ENCODE results near the gene TRERF1.

TRERF1 gene

DNA sequence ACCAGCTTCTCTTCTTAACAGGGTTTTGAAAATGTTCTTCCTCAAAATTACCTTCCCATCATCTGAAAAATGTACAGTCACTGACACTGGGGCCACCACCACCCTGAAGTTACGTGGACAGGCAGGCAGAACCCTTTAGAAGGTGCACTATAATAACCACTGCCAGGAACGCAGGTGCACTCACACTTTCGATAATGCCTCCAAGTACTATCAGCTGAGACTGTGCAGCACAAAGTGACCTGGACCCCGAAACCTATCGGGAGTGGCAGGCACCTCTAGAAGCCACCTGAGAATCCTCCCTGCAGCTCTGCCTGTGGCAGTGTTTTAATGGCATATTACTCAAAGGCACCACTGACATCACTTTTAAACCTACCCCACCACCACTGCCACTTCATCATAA lies 66.4 kb downstream of the TRERF1 start:
- no peak overlapping the region for H3K4me3 Mint-ChIP-seq

DNA sequence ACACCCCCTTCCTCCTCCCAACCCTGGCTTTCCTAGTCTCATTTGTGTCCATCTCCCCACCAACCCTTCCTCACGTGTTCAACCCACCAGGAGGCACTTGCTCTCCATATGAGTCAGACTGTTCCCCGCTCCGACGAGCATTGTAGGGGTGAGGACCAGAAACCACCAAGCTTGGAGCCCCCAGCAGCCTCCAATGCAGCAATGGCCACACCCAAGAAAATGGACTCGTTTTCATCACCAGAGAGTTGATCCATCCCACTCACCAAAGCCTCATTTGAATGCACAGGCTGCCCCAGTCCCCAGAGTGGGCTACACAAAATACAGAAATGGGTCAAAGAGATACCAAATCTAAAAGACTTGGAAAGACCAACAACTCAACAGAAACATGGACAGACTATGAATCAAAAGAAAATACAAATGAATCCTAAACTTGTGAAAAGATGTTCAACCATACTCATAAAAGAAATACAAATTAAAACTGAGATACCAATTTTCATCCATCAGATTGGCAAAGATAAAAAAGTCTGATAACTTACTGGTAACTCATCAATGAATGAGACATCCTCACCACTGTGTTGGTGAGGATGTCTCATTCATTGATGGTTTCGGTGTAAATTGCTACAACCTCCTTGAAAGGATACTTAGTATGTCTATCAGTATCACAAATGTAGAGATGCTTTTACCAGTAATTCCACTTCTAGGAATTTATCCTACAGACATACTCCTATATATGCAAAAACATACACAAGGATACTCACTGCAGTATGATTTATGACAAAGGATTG lies 68.1 kb downstream of the TRERF1 start:
- H3K4me1 Mint-ChIP-seq, result peaks cover 82% of the 10 kb centered on the region
- no peaks in the 10 kb centered on the region for H3K27me3 Mint-ChIP-seq
- H3K4me3 Mint-ChIP-seq, result peak overlapping the region; percentile 3
- no peak for DNase-seq
- peak; percentile 78 for ATAC-seq
- H3K36me3 Mint-ChIP-seq (ENCODE audit: low read depth), result no peaks in the 10 kb centered on the region
- peak overlapping the region; percentile 69 for H3K27ac Mint-ChIP-seq
- no peaks in the 10 kb centered on the region for H3K9me3 Mint-ChIP-seq

More for the DNA sequence above, 66.4 kb downstream of the TRERF1 start:
- Mint-ChIP-seq H3K9me3 (no peaks in the 10 kb centered on the region), H3K36me3 (ENCODE audit: low read depth) (no peaks in the 10 kb centered on the region), H3K27ac (no peak overlapping the region), H3K27me3 (no peaks in the 10 kb centered on the region), H3K4me1 (peaks cover 85% of the 10 kb centered on the region)
- DNase-seq, result no peak
- ATAC-seq, result no peak

GRCh38 chr6:42381850-42382249 lies 69.9 kb downstream of the TRERF1 start:
- Mint-ChIP-seq H3K9me3 (no peaks in the 10 kb centered on the region), H3K4me1 (peaks cover 79% of the 10 kb centered on the region), H3K36me3 (ENCODE audit: low read depth) (no peaks in the 10 kb centered on the region), H3K27ac (no peak overlapping the region), H3K27me3 (no peaks in the 10 kb centered on the region), H3K4me3 (no peak overlapping the region)
- DNase-seq (no peak), ATAC-seq (no peak)

DNA sequence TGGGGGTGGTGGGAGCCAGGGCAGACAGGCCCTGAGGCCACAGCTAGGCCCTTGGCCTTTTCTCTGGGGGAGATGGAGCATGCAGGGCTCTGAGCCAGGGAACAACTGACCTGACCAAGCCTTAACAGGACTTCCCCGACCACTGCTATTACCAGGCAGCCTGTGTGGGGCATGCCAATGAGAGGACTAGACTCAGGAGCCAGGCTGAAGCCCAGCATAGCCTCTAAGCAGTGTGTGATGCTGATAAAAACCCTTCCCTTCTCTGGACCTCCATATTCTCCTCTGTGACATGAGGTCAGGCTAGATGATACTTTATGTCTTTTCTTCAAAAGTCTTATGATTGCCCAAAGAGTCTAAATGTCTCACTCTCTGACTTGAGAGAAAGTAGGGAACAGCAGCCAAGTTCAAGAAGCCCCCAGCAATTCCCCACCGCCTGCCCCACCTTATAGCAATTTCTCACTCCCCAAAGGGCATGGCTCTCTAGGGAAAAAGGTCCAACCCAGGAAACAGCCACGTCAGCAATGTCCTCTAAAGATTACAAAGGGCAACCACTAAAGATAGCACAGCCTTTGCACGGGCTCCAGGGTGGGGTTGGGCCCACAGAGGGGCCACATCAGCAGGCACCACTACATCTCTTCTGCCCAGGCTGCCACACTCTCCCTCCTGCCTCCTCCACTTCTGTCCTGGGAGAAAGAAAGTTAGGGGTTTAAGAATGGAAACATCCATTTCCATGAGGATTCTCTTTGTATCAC lies 71.3 kb downstream of the TRERF1 start:
- Mint-ChIP-seq H3K4me1 (peaks cover 71% of the 10 kb centered on the region), H3K4me3 (no peak overlapping the region), H3K27me3 (no peaks in the 10 kb centered on the region), H3K9me3 (no peaks in the 10 kb centered on the region), H3K27ac (peak overlapping the region; percentile 64), H3K36me3 (ENCODE audit: low read depth) (no peaks in the 10 kb centered on the region)
- ATAC-seq (no peak), DNase-seq (no peak)

DNA sequence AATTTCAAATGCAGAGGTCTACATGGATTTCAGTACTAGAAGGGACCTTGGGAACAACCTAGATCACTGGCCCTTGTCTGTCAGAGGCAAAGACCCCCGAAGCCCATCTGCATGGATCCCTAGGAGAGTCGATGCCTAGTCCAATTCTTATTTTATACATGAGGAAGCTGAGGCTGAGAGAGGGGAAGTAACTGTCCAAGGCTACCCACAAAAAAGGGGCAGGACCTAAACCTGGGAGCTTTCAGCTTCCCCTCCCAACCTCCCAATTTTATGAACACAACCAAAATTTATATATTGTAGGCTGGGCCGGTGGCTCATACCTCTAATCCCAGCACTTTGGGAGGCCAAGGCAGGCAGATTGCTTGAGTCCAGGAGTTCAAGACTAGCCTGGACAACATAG lies 73.2 kb downstream of the TRERF1 start:
- peak overlapping the region; percentile 40 for H3K27ac Mint-ChIP-seq
- no peaks in the 10 kb centered on the region for H3K27me3 Mint-ChIP-seq
- H3K36me3 Mint-ChIP-seq (ENCODE audit: low read depth), result no peaks in the 10 kb centered on the region
- DNase-seq (no peak), ATAC-seq (no peak)
- H3K4me3 Mint-ChIP-seq, result peak overlapping the region; percentile 21
- H3K9me3 Mint-ChIP-seq, result no peaks in the 10 kb centered on the region
- H3K4me1 Mint-ChIP-seq, result peaks cover 67% of the 10 kb centered on the region

DNA sequence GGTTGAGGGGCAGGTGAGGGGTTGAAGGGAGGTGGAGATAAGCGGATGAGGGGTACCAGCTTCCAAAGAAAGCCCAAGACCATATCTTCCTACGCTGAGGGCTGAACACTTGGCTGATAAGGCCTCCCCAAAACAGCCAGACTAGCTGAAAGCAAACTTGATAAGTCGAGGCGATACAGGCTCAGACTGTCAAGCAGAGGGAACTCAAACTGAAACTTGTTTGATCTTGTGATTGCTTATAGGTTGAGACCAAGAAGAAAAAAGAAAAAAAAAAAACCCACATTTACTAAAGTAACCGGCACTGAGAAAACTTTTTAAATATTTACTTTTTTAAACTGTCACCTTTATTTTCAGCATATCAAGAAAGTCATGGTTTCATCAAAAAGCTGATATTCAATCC lies 73.6 kb downstream of the TRERF1 start:
- Mint-ChIP-seq H3K9me3 (no peaks in the 10 kb centered on the region), H3K36me3 (ENCODE audit: low read depth) (no peaks in the 10 kb centered on the region), H3K27ac (peak overlapping the region; percentile 40), H3K4me1 (peaks cover 63% of the 10 kb centered on the region), H3K27me3 (no peaks in the 10 kb centered on the region), H3K4me3 (peak overlapping the region; percentile 21)
- no peak for DNase-seq
- ATAC-seq, result peak; percentile 71

DNA sequence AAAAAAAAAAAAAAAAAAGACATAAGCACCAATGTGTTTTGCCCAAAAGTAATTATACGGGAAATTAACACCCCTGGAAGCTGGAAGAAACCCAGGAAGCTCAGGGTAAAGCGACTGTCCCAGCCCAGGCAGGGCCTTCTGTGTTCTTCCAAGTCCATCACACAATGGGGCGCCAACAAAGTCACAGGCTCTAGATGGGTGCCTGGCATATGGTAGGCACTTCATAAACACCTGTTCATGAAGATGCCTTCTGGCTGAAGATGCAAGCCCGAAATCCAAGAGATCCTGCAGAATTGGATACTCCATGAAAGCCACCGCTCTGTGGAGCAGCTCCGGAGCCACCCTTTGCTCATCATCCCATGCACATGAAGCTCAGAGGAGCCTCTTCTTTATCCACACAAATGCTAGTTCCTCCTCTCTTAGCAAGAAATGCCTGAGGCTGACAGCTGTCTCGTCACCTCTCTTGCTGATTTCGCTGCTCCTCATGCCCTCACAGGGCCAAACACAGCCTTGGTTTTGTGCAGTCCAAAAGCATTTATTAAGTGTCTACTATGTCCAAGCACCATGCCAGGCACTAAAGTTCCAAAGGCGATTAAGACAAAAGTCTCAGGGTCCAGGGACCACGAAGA lies 76.6 kb downstream of the TRERF1 start:
- ATAC-seq, result no peak

DNA sequence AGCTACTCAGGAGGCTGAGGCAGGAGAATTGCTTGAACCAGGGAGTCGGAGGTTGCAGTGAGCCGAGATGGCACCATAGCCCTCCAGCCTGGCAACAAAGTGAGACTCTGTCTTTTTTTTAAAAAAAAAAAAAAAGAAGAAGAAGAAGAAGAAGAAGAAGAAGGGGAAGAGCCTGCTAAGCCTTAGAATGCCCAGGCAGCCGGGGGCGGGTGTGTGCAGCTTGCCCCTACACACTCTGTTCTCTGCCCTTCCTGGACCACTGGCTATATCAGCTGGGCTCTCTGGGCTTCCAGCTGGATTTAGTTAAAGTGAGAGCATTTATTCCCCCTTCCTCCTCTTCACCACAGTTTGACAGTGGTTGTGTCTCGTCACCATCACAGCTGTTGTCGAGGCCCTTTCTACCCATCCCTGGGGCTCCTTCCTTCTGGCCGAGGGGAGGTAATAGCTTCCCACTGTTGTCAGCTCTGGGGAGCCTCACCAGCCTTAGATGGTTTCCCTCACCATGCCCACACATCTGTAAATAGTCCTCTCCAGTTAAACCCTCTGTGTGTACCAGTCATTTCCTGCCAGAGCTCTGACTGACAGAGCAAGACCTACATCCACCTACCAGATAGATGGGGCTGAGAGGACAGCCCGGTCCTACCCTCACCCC lies 77.6 kb downstream of the TRERF1 start:
- Mint-ChIP-seq H3K27ac (no peak overlapping the region), H3K9me3 (no peaks in the 10 kb centered on the region), H3K27me3 (no peaks in the 10 kb centered on the region), H3K4me3 (no peak overlapping the region), H3K4me1 (peaks cover 56% of the 10 kb centered on the region), H3K36me3 (ENCODE audit: low read depth) (no peaks in the 10 kb centered on the region)
- DNase-seq (no peak), ATAC-seq (peak; percentile 84)

More for the DNA sequence above, 76.6 kb downstream of the TRERF1 start:
- no peaks in the 10 kb centered on the region for H3K9me3 Mint-ChIP-seq
- no peak for DNase-seq
- H3K27me3 Mint-ChIP-seq, result no peaks in the 10 kb centered on the region
- no peak overlapping the region for H3K27ac Mint-ChIP-seq
- peaks cover 54% of the 10 kb centered on the region for H3K4me1 Mint-ChIP-seq
- H3K4me3 Mint-ChIP-seq, result no peak overlapping the region
- no peaks in the 10 kb centered on the region for H3K36me3 Mint-ChIP-seq (ENCODE audit: low read depth)

GRCh38 chr6:42372699-42373098 lies 79.0 kb downstream of the TRERF1 start:
- H3K36me3 Mint-ChIP-seq (ENCODE audit: low read depth), result no peaks in the 10 kb centered on the region
- ATAC-seq, result no peak
- H3K27me3 Mint-ChIP-seq, result no peaks in the 10 kb centered on the region
- DNase-seq, result no peak
- H3K27ac Mint-ChIP-seq, result peak overlapping the region; percentile 44
- no peak overlapping the region for H3K4me3 Mint-ChIP-seq
- H3K4me1 Mint-ChIP-seq, result peaks cover 56% of the 10 kb centered on the region
- H3K9me3 Mint-ChIP-seq, result no peaks in the 10 kb centered on the region

GRCh38 chr6:42370323-42370985 lies 81.3 kb downstream of the TRERF1 start:
- Mint-ChIP-seq H3K27me3 (no peaks in the 10 kb centered on the region), H3K4me1 (peaks cover 66% of the 10 kb centered on the region), H3K4me3 (no peak overlapping the region), H3K9me3 (no peaks in the 10 kb centered on the region), H3K36me3 (ENCODE audit: low read depth) (no peaks in the 10 kb centered on the region), H3K27ac (no peak overlapping the region)
- DNase-seq (no peak), ATAC-seq (no peak)

GRCh38 chr6:42369568-42369967 lies 82.2 kb downstream of the TRERF1 start:
- Mint-ChIP-seq H3K9me3 (no peaks in the 10 kb centered on the region), H3K36me3 (ENCODE audit: low read depth) (no peaks in the 10 kb centered on the region), H3K27ac (peak overlapping the region; percentile 63), H3K27me3 (no peaks in the 10 kb centered on the region), H3K4me3 (peak overlapping the region; percentile 22), H3K4me1 (peaks cover 68% of the 10 kb centered on the region)
- DNase-seq (peak; percentile 42), ATAC-seq (no peak)

- H3K4me1 Mint-ChIP-seq, result peaks cover 60% of the 10 kb centered on the region
- H3K27me3 Mint-ChIP-seq, result no peaks in the 10 kb centered on the region
- peak; percentile 92 for ATAC-seq
- peak overlapping the region; percentile 63 for H3K4me3 Mint-ChIP-seq
- H3K36me3 Mint-ChIP-seq (ENCODE audit: low read depth), result no peaks in the 10 kb centered on the region
- H3K27ac Mint-ChIP-seq, result peak overlapping the region; percentile 78
- no peaks in the 10 kb centered on the region for H3K9me3 Mint-ChIP-seq
- DNase-seq, result peak; percentile 68
Observed at GRCh38 chr6:42368181-42368580, 83.5 kb downstream of the TRERF1 start.

DNA sequence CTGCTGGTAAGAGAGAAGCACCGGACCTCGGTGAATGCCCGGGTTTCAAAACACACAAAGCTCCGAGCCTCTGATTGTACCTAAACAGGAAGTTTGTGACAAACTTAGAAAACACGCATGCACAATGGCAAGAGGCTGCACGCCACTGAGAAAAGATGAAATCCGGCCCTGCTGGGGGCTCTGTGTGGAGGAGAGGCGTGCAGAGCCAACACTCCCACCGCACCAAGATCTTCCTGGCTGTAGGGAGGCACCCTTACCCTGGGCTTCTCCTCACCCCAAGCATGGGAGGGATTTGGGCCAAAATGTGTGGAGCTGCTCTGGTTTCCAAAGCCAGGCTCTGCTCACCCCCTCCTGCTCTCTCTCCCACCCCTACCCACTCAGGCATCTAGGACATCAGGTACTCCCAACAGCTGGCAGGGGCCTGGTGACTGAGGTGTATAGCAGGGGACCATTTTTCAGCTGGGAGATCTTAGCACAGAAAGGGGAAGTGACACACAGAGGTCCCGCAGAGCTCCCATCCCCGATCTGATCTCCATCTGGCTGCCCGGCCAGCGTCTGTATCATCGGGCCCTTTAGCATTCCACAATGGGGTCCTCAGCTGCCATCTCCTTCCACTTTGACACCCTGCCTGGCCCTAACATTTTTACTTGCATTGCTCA lies 84.2 kb downstream of the TRERF1 start:
- H3K36me3 Mint-ChIP-seq (ENCODE audit: low read depth), result no peaks in the 10 kb centered on the region
- H3K27me3 Mint-ChIP-seq, result no peaks in the 10 kb centered on the region
- H3K4me3 Mint-ChIP-seq, result peak overlapping the region; percentile 63
- ATAC-seq, result peak; percentile 40
- peak; percentile 28 for DNase-seq
- peak overlapping the region; percentile 78 for H3K27ac Mint-ChIP-seq
- H3K9me3 Mint-ChIP-seq, result no peaks in the 10 kb centered on the region
- peaks cover 54% of the 10 kb centered on the region for H3K4me1 Mint-ChIP-seq

DNA sequence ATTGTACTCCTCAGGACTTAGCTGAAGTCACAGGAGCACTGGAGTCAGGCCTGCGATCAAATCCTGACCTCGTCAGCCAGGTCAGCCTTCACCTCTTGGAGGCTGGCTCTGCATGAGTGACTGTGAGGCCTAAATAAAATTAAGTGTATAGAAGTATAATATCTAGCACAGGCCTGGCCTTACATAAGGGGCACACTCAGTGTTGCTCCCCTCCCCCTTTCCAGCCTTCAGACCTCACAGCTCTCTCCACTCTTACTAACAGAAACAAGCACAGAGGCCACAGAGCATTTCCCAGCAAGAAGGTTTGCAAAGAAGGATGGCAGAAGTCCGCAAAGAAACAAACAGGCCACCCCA lies 84.8 kb downstream of the TRERF1 start:
- H3K9me3 Mint-ChIP-seq, result no peaks in the 10 kb centered on the region
- ATAC-seq (no peak), DNase-seq (no peak)
- H3K4me1 Mint-ChIP-seq, result peaks cover 52% of the 10 kb centered on the region
- H3K27me3 Mint-ChIP-seq, result no peaks in the 10 kb centered on the region
- H3K4me3 Mint-ChIP-seq, result peak overlapping the region; percentile 49
- H3K36me3 Mint-ChIP-seq (ENCODE audit: low read depth), result no peaks in the 10 kb centered on the region
- H3K27ac Mint-ChIP-seq, result peak overlapping the region; percentile 78

Measured in activated naive CD8-positive, alpha-beta T cell treated with anti-CD3 and anti-CD28 coated beads, Interleukin-2, amount 50 U/mL, for 24 hours (primary cell).